IMR-90 (cell line): ENCODE results near the gene MMP23B. TPM values are rescaled to one million over a fixed set of nuclear protein-coding genes. Genes with fewer than 3 reads are reported as not detected.

ENCODE experiments used
- ATAC-seq: fragments of 200-7000 bp; cut with Tn5 transposase; 2 replicates; pipeline ENCODE4 v1.9.1; 2020; ENCODE audit warnings: low read depth, mild to moderate bottlenecking, moderate library complexity
- BruUV-seq: library from RNA; stranded (reverse); fragments of 400-500 nt; replicated peaks from 2 replicates; lab custom pipeline; 2021; lab: Mats Ljungman, UMichigan
- CTCF ChIA-PET: fragments of 300-600 bp; formaldehyde crosslinking; extraction: SDS; loops from one replicate; lab custom pipeline; 2021; ENCODE audit warnings: antibody characterized with exemption; lab: Yijun Ruan, JAX
- POLR2A ChIA-PET: fragments of 300-600 bp; sonication (Branson Sonifier 250); formaldehyde crosslinking; loops from one replicate; lab custom pipeline; 2022; ENCODE audit warnings: antibody characterized with exemption; ENCODE audit not compliant: unreplicated experiment; lab: Charles Lee
- DNase-seq: peaks from one replicate; pipeline ENCODE4 v3.0.0; 2013
- H2AFZ ChIP-seq: replicated peaks from 2 replicates; pipeline ENCODE3; 2013; ENCODE audit warnings: low read length, mild to moderate bottlenecking; ENCODE audit not compliant: poor library complexity
- H2AK5ac ChIP-seq: 2 replicates; pipeline ENCODE4 v1.6.1; 2013; ENCODE audit warnings: low read depth, low read length, inconsistent platforms
- H2AK9ac ChIP-seq: replicated peaks from 2 replicates; pipeline ENCODE3; 2013; ENCODE audit warnings: mild to moderate bottlenecking, low read depth, low read length, moderate library complexity; ENCODE audit not compliant: poor library complexity
- H2BK120ac ChIP-seq: 2 replicates; pipeline ENCODE4 v1.6.1; 2013; ENCODE audit warnings: low read depth, low read length, inconsistent platforms
- H2BK15ac ChIP-seq: 3 replicates; pipeline ENCODE4 v1.6.1; 2013; ENCODE audit warnings: low read depth, low read length, inconsistent platforms
- H2BK20ac ChIP-seq: 2 replicates; pipeline ENCODE4 v1.6.1; 2013; ENCODE audit warnings: low read depth, mild to moderate bottlenecking, inconsistent platforms, low read length, moderate library complexity
- H2BK5ac ChIP-seq: 2 replicates; pipeline ENCODE4 v1.6.1; 2013; ENCODE audit warnings: mild to moderate bottlenecking, low read depth, low read length, inconsistent platforms; ENCODE audit not compliant: poor library complexity, severe bottlenecking
- H3K14ac ChIP-seq: replicated peaks from 2 replicates; pipeline ENCODE4 v1.6.1; 2013; ENCODE audit warnings: low read depth, low read length, inconsistent platforms
- H3K18ac ChIP-seq: 2 replicates; pipeline ENCODE4 v1.6.1; 2013; ENCODE audit warnings: low read depth, low read length, control low read depth
- H3K23ac ChIP-seq: 2 replicates; pipeline ENCODE4 v1.6.1; 2013; ENCODE audit warnings: low read depth, low read length, inconsistent platforms
- H3K27ac ChIP-seq: 2 replicates; pipeline ENCODE4 v1.5.1; 2013; ENCODE audit warnings: mild to moderate bottlenecking, control low read depth, low read length; ENCODE audit not compliant: insufficient read depth
- H3K27me3 ChIP-seq: 2 replicates; pipeline ENCODE4 v1.6.1; 2013; ENCODE audit warnings: low read length; ENCODE audit not compliant: control insufficient read depth, insufficient read depth
- H3K36me3 ChIP-seq: 2 replicates; pipeline ENCODE4 v1.6.1; 2013; ENCODE audit warnings: low read length, mixed read lengths; ENCODE audit not compliant: control insufficient read depth, insufficient read depth
- H3K4ac ChIP-seq: 2 replicates; pipeline ENCODE4 v1.6.1; 2013; ENCODE audit warnings: low read depth, low read length, inconsistent platforms
- H3K4me1 ChIP-seq: 2 replicates; pipeline ENCODE4 v1.6.1; 2013; ENCODE audit warnings: low read length, mixed read lengths; ENCODE audit not compliant: control insufficient read depth, insufficient read depth
- H3K4me2 ChIP-seq: 2 replicates; pipeline ENCODE4 v1.6.1; 2013; ENCODE audit warnings: low read depth, mild to moderate bottlenecking, control low read depth, low read length, moderate library complexity
- H3K4me3 ChIP-seq: 2 replicates; pipeline ENCODE4 v1.5.1; 2013; ENCODE audit warnings: low read depth, mild to moderate bottlenecking, control low read depth, low read length, moderate library complexity; ENCODE audit not compliant: insufficient read depth
- H3K56ac ChIP-seq: 2 replicates; pipeline ENCODE4 v1.6.1; 2013; ENCODE audit warnings: low read length, inconsistent platforms; ENCODE audit not compliant: insufficient read depth; ENCODE audit errors: extremely low read depth
- H3K79me1 ChIP-seq, 2 experiments: 2 replicates each; pipeline ENCODE4 v1.6.1; 2013; ENCODE audit warnings: low read length in 2 of 2, inconsistent platforms in 1 of 2, low read depth in 1 of 2
- H3K9ac ChIP-seq: 2 replicates; pipeline ENCODE4 v1.6.1; 2013; ENCODE audit warnings: low read depth, low read length, control low read depth
- H3K9me1 ChIP-seq: 2 replicates; pipeline ENCODE4 v1.6.1; 2013; ENCODE audit warnings: low read length, inconsistent platforms; ENCODE audit not compliant: insufficient read depth
- H3K9me3 ChIP-seq: 2 replicates; pipeline ENCODE4 v1.6.1; 2013; ENCODE audit warnings: low read length; ENCODE audit not compliant: control insufficient read depth, insufficient read depth
- H4K20me1 ChIP-seq: 2 replicates; pipeline ENCODE4 v1.6.1; 2013; ENCODE audit warnings: low read length, inconsistent platforms; ENCODE audit not compliant: insufficient read depth
- H4K5ac ChIP-seq: 2 replicates; pipeline ENCODE4 v1.6.1; 2013; ENCODE audit warnings: mild to moderate bottlenecking, low read depth, low read length, control low read depth
- H4K8ac ChIP-seq, 2 experiments: 2 replicates each; pipeline ENCODE4 v1.6.1; 2013; ENCODE audit warnings: low read depth in 2 of 2, low read length in 2 of 2, control low read depth in 1 of 2, inconsistent platforms in 1 of 2
- H4K91ac ChIP-seq: 2 replicates; pipeline ENCODE4 v1.6.1; 2013; ENCODE audit warnings: low read depth, low read length, inconsistent platforms; ENCODE audit not compliant: insufficient read depth
- CHD1 ChIP-seq: IDR thresholded peaks from 2 replicates; pipeline ENCODE4 v1.6.1; 2012; ENCODE audit warnings: low read depth, low read length, improper control_type of control experiment
- WGBS, 2 experiments: methylation state at CpG; one replicate each; pipeline versions ENCODE4 v1.1.5 to v1.1.7; 2013; ENCODE audit warnings: missing lambda C conversion rate in 2 of 2; ENCODE audit not compliant: insufficient read length in 1 of 2; ENCODE audit errors: extremely low coverage in 2 of 2; 5-methylcytosine and 5-hydroxymethylcytosine counted together
- dilution Hi-C: fragments of 300-500 bp; cut with HindIII; formaldehyde crosslinking; loops from one replicate; pipeline ENCODE4 v1.14.3; 2018; ENCODE audit warnings: low sequenced_read_pairs; ENCODE audit not compliant: unreplicated experiment
- in situ Hi-C: fragments of 300-500 bp; cut with MboI; formaldehyde crosslinking; loops from 3 replicates; pipeline ENCODE4 v1.14.3; 2019; ENCODE audit warnings: low sequenced_read_pairs, inconsistent platforms, mixed read lengths
- intact Hi-C: fragments of 100-400 bp; cut with micrococcal nuclease; formaldehyde crosslinking; loops from 2 replicates; pipeline ENCODE4 v1.10.0; 2022
- polyA plus RNA-seq, 3 experiments: library from polyadenylated mRNA; depleted of rRNA; stranded (reverse); fragments of >200 nt; gene quantifications; 2 replicates each; pipeline ENCODE4 v1.2.3, GENCODE V29; 2012; ENCODE audit warnings: low replicate concordance in 1 of 3
- total RNA-seq: library from RNA; depleted of rRNA; stranded (reverse); fragments of >200 nt; gene quantifications from 2 replicates; pipeline ENCODE4 v1.2.3, GENCODE V29; 2012

Gene MMP23B
- total and polyA plus RNA-seq, 2 of the 4 experiments (the other 2 are of a cell fraction): 1.1 to 5.4 TPM

- TF ChIP-seq CHD1: no peak
- peak overlapping the region; percentile 61 for H2AK9ac ChIP-seq
- no peak overlapping the region for H4K8ac ChIP-seq
- no peaks in the 10 kb centered on the region for H3K9me1 ChIP-seq
- DNase-seq: no peak
- H3K79me1 ChIP-seq: peaks cover 0 to 23% of the 10 kb centered on the region in 2 experiments; a peak in 1 of 4 replicates
- no peak overlapping the region for H4K5ac ChIP-seq
- ChIA-PET POLR2A (no interaction called here), CTCF (interaction anchor here (0.6 kb wide), 1 partner anchor 265 kb away, joined by 4 read pairs; no protein-coding TSS in a partner anchor)
- H2BK20ac ChIP-seq: no peak overlapping the region
- no peak overlapping the region for H3K4me2 ChIP-seq
- no peak for ATAC-seq
- no TSS peak for BruUV-seq
- peaks cover 27% of the 10 kb centered on the region for H4K20me1 ChIP-seq
- H3K27me3 ChIP-seq: no peaks in the 10 kb centered on the region
- H2AFZ ChIP-seq: peak overlapping the region; percentile 32
- dilution Hi-C loops: no loop called here
- H3K9ac ChIP-seq: no peak overlapping the region
- no peak overlapping the region for H2BK15ac ChIP-seq
- H3K4me3 ChIP-seq: no peak overlapping the region
- in situ Hi-C loops: no loop called here
- no peak overlapping the region for H3K18ac ChIP-seq
- no peak overlapping the region for H3K14ac ChIP-seq
- peaks cover 28% of the 10 kb centered on the region for H3K36me3 ChIP-seq
- no peak overlapping the region for H2BK120ac ChIP-seq
- no peak overlapping the region for H3K56ac ChIP-seq
- H3K4me1 ChIP-seq: peaks cover 3% of the 10 kb centered on the region; the same call in 1 of the 2 replicates
- intact Hi-C loops: no loop called here
- H2BK5ac ChIP-seq: no peak overlapping the region
- no peak overlapping the region for H3K27ac ChIP-seq
- H3K9me3 ChIP-seq: no peaks in the 10 kb centered on the region
- H3K23ac ChIP-seq: no peak overlapping the region
- no peak overlapping the region for H3K4ac ChIP-seq
- WGBS, 2 experiments: 80% methylated on average over 24 of the region's 38 CpGs; no CpG with 5 or more reads in 1 of the 2 experiments
- no peak overlapping the region for H4K91ac ChIP-seq
- no peak overlapping the region; the same call in 1 of the 2 replicates for H2AK5ac ChIP-seq
Observed at GRCh38 chr1:1624443-1625403, 7.2 kb upstream of the MMP23B start.
